NCI-H1417 treated with DMSO at 0.1 percent for 48 hours (cell line): ENCODE measurements around the gene DSN1.

Experiments used
- DNase-seq: peaks from one replicate; lab custom pipeline; 2025; lab: John Stamatoyannopoulos, UW

Gene DSN1

DNA sequence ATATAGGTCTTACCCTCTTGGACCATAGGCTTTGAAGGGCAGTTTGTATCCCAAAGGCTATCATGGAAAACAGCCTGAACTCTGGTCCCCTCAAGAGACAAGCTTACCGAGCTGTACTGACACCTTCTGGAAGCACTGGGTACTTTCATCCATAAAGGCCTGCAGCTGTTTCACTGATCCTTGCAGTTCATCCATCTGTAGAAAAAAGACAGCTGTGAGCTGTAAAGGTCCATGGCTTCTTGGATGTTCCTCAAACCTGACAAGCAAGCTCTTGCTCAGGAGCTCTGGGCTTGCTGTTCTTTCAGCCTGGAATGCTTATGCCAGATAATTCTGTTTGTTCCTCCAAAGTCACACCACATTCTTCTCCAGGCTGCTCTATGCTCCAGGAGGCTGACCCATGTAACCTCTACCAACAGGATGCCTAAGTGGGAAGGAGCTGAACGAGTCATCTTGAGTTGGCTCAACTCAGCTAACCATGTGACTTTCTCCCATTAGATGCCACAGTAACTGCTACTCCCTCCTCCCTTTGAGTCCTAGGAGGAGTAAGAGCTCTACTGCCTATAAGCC, 18.8 kb downstream of the DSN1 start:
- no peak for DNase-seq

DNA sequence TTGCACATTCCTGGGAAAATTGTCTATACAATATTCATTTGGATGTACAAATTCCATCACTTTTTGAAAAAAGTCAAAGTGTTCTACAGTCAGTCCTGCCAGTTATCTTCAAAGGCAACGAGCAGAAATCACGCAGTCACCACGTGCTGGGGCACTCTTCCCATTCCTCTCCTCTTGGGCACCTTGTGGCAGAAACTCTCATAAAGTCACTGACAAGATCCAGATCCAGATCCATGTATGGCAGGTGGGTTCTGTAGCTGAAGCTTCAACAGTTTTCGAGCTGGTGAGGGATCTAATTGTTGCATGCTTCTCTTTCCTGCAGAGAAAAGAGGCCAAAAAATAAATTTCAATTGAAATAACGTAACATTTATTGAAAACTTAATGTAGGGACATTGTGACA, 21.0 kb downstream of the DSN1 start:
- DNase-seq: no peak

DNA sequence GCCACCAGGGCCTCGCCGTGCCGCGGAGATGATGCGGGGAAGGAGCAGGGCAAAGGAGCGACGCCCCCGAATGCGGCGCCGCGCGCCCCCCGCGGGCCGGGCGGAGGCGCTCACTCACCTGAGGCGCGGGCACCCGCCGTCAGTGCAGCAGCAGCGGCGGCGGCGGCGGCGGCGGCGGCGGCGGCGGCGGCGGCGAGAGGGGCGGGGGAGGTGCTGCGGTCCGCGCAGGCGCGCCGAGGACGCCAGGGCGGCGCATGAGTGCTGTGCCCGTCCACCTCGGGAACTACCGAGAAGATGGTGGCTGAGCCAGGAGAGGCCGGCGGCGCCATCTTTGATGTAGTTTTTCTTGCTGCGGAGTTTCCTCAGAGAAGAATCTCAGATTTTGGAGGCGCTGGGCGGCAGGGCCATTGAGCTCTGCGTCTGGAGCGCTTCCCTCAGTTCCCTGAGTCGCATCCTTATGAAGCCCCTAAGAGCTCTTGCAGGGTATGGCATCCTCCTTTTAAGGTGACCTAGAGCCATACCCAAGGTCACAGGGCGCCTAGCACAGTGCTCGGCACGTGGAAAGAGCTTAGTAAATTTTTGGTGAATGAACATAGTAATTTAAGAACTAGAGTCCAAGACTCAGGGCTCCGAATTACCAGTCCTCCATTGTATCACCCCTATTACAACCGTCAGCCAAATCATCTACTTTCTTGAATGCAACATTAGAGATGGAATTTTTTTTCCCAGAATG, 27.5 kb downstream of the DSN1 start, which contains the start of gene NDRG3:
NDRG3 (minus strand) TSS at position 164 of the 733 bp plus-strand sequence. CDS start 24,355 bp downstream, outside the sequence.
- DNase-seq: peak; percentile 83

DNA sequence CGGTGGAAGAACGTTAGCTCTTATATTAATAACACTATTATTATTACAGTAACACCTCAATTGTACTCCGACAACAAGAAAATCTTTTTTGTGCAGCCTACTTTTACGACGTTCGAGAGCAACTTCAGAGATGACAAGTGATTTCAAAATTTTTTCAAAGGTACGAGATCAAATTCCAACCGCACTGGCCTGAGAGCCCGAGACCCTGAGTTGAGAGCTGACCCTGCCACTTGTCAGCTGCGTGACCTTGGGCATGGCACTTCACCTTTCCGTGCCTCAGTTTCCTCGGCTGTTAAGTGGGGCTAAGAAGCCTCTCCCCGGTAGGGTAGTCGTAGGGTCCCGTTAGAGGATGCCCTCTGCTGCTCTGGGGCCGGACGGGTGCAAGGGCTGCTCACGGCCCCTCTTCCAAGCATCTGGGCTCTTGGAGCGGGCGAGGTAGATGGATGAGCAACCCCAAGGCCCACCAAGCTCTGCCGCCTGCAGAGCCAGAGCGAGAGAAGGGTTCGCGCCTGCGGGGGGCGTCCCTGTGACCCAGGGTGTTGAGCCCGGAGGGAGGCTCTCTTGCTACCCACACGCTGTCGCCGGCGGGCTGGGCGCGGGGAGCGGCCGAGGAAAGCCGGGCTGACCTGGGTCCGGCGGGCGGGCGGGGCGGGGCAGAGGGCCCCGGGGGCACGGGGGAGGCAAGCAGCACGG, 28.2 kb downstream of the DSN1 start:
- DNase-seq: no peak

DNA sequence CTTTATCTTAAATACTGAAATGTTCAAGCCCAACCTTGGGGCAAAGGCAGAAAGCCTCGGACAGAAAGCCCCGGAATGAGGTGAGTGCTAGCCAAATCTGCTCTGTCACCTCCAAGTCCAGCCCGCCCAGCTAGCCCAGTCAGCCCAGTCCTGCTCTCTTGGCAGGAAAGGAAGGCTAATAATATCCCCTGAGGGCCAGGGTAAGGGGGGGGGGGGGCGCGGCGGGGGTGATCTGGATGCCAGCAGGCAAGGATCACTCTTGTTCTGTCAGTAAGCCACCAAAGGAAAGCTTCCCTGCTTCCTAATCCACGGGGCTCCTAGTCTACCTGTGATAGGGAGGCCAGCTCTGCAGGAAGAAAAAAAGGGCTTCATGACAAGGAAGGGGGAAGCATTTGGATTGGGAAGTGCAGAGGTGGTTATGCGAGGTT, 28.8 kb downstream of the DSN1 start:
- no peak for DNase-seq

DNA sequence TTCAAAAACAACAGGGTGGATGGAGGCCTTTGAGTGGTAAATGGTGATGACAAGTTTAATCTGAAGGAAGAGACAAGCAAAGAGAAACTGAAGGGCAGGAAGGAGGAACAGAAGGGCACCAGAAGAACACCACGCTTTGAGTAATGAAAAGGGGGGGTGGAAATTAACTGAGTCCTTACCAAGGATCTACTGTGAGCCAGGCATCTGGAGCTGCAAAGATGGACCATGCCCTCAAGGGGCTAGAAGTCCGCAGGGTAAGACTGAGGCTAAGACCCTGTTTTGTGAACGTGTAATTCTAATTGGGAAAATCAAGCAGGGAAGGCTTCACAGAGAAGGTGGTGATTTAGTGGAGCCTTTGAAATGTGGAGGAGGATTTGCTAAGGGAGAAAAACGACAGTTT, 29.3 kb downstream of the DSN1 start:
- no peak for DNase-seq

DNA sequence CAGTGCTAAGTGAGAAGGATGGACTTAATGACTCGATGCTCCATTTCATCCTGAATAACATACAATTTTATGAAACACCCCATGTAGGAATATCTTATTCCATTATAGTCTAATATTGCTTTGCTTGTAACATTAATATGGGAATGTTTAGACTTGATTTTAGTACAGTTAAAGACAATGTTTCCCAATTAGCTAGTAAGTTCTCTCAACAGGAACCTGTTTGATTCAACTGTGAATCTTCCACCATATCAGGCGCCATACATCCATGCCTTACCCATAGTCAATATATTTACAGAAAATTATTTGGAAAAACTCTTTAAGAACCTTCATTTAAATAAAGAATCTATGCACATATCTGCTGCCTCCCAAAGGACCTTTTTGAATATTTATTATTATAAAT, 31.0 kb downstream of the DSN1 start:
- DNase-seq: no peak

DNA sequence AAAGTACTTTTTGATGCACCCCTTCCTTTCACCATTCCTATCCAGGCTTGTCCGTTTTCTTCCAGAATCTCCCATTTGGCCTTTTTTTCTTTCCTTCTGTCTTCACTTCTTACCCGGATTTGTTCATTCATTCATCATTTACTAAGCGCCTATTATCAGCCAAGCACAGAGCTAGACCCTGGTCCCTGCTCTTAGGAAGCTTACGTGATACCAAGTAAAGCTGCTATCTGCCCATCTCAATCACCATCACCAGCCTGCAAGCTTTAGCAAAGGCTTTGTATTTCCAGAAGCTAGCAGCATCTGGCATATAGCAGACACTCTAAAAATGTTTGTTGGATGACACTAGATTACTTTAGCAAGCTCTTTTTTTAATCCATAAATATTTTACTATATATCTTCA, 32.5 kb downstream of the DSN1 start:
- DNase-seq: no peak

DNA sequence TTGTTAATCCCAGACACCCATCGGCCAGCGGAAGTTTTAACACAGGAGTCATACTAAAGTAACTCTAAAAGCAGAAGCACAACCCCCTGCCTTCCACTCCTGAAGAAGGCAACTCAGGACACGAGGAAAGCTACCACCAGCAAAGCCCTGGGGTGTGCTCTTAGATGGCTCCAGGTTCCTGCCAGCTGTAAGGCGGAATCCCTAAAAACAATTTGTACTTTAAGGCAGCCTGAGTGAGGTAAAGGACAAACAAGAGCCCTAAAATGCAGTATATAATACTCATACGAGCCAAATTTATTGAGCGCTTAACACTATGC, 36.4 kb downstream of the DSN1 start:
- DNase-seq: no peak

DNA sequence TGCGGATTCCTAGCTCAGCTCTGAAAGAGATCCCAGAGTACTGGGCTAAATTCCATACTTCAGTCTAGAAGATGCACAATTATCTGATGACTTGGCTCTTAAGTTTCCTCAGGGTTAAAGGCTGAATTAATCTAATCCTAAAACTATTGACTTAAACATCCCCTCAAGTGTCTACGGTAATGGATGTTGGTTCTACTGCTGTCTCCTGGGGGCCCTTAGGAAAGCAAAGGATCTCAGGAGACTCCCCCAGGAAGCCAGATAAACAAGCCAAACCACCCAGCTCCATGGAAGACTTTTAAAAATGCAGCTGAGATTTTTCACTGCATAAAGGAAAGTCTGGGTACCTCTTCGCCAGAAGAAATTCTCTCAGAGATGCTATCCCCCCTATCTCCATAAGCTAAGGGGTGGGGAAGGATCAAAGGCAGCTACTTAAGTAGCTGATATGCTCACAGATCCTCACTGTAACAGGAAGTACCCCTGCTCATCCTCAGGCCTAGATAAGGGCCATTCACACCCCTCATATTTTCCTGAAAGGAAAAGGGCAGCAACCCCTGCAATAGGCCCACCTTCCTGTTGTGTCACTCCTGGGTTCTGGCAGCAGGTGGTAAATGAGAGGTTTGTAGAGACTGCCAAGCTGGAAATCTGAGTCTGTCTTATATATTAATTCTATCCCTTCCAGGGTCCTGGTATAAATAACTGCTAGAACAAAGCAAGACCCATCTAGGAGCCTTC, 36.9 kb downstream of the DSN1 start:
- DNase-seq: no peak

DNA sequence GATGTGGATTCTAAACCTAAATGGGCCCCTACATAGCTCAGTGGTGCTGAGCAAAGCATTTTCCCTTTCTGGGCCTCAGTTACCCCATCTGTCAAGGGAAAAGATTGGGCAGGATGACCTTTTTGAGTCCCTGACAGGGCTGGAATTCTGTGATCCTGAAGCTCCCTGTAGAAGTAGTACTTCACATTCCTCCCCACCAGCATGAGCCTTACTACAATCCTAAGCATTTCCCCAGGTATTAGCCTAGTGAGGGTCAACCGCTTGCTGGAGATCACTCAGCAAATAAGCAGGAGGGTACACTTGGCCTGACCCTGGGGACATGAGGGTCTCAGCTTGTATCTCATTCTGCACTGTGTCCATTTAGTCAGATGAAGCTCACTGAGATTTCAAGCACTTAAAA, 41.1 kb downstream of the DSN1 start:
- DNase-seq: no peak

DNA sequence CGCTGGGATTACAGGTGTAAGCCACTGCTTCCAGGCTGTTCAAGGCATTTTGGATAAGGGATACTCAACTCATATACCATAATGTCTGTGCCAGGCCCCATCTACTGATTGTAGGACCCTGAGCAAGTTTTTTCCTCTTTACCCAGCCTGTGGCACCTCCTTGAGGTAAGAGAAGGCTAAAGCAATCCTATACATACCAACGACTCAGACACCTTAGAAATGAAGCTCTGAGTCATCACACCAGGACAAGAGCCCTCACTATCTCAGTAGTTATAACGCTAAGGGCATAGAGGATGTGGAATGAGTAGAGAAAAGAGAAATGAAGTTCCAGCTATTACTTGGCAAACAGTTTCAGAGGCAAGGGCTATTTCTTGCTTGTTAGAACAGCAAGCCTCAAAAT, 44.6 kb downstream of the DSN1 start:
- no peak for DNase-seq

DNA sequence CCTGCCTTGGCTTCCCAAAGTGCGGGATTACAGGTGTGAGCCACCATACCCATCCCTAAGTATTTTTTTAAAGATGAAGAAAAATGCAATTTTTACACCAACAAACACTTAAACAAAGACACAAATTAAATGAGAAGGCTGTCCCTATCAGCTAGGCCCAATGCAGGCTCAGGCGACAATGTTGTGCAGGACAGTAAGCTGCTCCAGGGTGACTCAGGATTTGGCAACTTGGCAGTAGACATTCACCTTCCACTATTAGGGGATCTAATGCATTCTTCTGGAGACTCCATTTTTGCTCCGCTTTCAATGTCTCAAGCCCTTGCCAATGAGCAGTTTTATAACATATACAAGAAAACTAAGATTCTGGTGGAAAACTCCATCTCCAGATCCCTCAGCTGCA, 47.4 kb downstream of the DSN1 start:
- DNase-seq: no peak

DNA sequence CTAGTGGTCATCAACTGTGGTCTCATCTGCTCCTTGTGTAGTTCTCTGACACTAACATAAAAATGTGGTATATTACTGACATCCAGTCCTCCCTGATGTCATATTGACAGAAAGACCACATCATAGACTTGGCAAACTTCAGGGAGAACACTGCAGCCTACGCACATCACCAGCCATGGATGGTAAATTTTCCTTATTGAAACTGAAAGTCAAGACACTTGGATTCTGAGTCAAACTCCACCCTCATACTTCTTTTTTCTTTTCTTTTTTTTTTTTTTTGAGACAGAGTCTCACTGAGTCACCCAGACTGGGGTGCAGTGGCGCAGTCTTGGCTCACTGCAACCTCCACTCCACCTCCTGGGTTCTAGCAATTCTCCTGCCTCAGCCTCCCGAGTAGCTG, 53.1 kb downstream of the DSN1 start:
- DNase-seq: no peak

DNA sequence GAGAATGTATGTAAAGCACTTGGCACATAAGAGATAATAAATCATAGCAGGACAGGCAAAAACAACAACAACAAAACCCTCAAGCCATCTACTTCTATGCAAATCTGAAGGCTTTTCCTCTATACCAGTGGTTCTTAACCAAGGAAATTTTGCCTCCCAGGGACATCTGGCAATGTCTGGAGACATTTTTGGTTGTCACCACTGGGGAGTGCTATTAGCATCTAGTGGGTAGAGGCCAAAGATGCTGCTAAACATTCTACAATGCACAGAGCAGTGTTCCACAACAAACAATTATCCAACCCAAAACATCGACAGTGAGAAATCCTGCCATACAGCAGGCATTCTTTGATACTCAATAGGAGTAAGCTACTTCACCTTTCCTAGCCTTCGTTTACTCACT, 55.9 kb downstream of the DSN1 start:
- no peak for DNase-seq

DNA sequence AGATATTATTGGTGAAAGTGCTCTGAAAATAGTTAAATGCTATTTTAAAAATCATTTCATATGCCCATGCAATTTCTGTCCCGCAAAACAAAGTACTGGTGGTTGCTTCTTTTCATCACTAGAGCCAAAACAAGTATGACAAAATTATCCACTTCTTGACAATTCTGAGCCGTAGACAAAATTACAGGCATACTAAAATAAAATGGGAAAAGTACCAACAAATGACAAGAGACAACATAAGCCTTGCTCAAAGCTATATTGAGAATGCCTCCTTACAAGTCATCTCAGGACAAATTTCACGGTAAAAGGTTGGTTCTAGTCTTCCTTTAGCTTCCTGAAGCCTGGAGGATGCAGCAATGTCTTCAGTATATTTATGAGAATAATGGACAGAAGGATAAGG, 56.5 kb downstream of the DSN1 start:
- DNase-seq: no peak

DNA sequence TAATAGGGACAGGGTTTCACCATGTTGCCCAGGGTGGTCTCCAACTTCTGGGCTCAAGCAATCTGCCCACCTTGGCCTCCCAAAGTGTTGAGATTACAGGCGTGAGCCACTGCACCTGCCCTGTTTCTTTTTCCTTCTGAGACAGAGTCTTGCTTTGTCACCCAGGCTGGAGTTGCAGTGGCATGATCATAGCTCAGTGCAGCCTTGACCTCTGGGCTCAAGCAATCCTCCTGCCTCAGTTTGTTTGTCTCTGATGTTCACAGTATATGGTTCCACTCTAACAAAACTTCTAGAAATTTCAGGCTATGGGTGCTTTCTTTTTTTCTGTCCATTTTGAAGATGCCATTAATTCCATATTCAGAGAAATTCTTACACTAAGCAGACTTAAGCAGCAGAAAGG, 60.8 kb downstream of the DSN1 start:
- no peak for DNase-seq

DNA sequence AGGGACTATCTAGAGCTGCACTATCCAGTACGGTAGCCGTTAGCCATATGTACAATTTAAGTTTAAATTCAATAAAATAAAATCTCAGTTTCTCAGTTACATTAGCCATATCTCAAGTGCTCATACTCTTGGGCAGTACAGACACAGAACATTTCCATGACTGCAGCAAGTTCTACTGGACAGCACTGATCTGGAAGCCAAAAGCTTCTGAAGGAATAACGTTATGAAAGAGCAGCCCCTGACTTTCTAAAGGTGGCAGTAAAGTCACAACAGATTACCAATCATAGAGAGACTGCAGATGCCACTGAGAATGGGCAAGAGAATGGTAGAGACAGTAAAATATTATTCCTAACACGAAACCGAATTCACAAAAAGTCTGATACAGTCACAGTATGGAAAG, 64.4 kb downstream of the DSN1 start:
- no peak for DNase-seq

DNA sequence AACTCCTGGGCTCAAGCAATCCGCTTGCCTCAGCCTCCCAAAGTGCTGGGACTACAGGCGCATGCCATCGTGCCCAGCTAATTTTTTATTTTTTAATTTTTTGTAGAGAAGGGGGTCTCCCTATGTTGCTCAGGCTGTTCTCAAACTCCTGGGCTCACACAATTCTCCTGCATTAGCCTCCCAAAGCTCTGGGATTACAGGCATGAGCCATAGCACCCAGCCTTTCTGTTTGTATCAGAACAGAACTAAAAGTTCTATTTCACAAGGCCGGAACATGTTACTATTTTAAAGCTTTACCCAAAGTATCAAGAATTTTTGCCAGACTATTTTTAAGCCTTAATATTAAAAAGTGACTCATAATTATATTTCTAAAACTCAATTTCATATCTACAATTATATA, 70.0 kb downstream of the DSN1 start:
- DNase-seq: no peak
